ENCODE results near the gene CENPP. TPM values are rescaled to one million over a fixed set of nuclear protein-coding genes. Genes with fewer than 3 reads are reported as not detected.

The CENPP gene
- total RNA-seq, 3 donors from 2014 or later (not counting 1 experiment from before 2014, with no cell fraction given) = 10.3 to 14.5 (median 12.1) TPM

DNA sequence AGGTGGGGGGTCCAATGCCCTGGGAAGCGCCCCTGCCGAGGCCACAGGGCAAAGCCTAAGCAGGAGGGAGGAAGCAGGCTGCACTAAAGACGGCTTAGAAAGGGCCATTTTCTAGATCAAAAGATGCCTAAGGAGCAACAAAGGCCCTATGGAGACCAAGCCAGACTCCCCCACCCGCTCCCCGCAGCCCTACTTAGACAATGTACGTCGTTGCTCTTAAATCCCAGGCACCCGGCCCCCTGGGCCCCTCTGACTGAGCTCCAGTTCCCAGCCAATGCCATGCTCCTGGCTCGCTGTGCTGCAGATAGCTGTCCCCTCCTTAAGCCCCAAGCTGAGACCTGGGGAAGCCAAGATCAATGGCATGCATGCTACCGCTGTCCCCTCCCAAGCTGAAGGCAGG lies 333.8 kb downstream of the CENPP start:
- Histone ChIP-seq H3K27me3 (ENCODE audit: control insufficient read depth, insufficient read depth, low read length) (no peaks in the 10 kb centered on the region), H3K4me1 (ENCODE audit: control insufficient read depth, insufficient read depth, low read length) (peaks cover 7% of the 10 kb centered on the region), H3K27ac (ENCODE audit: low read length) (no peak overlapping the region), H3K9me3 (ENCODE audit: control insufficient read depth, insufficient read depth, low read length) (no peaks in the 10 kb centered on the region), H3K4me3 (ENCODE audit: low read length) (no peak overlapping the region), H3K36me3 (ENCODE audit: control insufficient read depth, insufficient read depth, low read length) (peaks cover 30% of the 10 kb centered on the region)
- Mint-ChIP-seq H3K4me3 (no peak overlapping the region), H3K27ac (no peak overlapping the region), H3K27me3 (ENCODE audit: low read depth in 2 of 2) (no peaks in the 10 kb centered on the region), H3K9me3 (no peaks in the 10 kb centered on the region), H3K4me1 (peaks cover 21 to 25% of the 10 kb centered on the region in 2 donors), H3K36me3 (no peaks in the 10 kb centered on the region)
- DNase-seq = no peak
- intact Hi-C loops (cut with micrococcal nuclease) = no loop called here
- WGBS (ENCODE audit: insufficient coverage) = 95% methylated on average over 10 of the region's 10 CpGs
- TF ChIP-seq, protein P1, sequence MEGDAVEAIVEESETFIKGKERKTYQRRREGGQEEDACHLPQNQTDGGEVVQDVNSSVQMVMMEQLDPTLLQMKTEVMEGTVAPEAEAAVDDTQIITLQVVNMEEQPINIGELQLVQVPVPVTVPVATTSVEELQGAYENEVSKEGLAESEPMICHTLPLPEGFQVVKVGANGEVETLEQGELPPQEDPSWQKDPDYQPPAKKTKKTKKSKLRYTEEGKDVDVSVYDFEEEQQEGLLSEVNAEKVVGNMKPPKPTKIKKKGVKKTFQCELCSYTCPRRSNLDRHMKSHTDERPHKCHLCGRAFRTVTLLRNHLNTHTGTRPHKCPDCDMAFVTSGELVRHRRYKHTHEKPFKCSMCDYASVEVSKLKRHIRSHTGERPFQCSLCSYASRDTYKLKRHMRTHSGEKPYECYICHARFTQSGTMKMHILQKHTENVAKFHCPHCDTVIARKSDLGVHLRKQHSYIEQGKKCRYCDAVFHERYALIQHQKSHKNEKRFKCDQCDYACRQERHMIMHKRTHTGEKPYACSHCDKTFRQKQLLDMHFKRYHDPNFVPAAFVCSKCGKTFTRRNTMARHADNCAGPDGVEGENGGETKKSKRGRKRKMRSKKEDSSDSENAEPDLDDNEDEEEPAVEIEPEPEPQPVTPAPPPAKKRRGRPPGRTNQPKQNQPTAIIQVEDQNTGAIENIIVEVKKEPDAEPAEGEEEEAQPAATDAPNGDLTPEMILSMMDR (IDR thresholded peaks at IDR 0.05) = no peak
- ATAC-seq = no peak

DNA sequence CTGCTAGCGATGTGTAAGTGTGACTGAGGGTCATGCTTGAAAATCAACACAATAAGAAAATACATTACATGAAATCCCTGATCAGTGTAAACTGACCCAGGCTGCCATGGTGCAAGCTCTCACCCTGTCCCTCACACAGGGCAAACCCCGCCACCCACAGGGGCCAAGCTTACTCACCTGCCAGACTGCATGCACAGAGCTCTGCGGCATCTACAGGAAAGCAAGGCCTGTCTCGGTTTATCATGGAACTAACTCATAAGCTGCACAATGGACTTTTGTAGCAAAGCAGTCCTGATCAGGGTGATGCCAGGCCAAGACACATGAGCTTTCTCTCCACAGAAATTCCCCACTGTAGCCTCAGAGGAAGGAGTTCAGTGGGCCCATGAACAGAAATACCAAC lies 334.5 kb downstream of the CENPP start:
- intact Hi-C loops (cut with micrococcal nuclease) = no loop called here
- Mint-ChIP-seq H3K9me3 (no peaks in the 10 kb centered on the region), H3K27ac (no peak overlapping the region), H3K36me3 (no peaks in the 10 kb centered on the region), H3K4me1 (peaks cover 24 to 32% of the 10 kb centered on the region in 2 donors), H3K27me3 (ENCODE audit: low read depth in 2 of 2) (no peaks in the 10 kb centered on the region), H3K4me3 (no peak overlapping the region)
- Histone ChIP-seq H3K4me1 (ENCODE audit: control insufficient read depth, insufficient read depth, low read length) (peaks cover 12% of the 10 kb centered on the region), H3K9me3 (ENCODE audit: control insufficient read depth, insufficient read depth, low read length) (no peaks in the 10 kb centered on the region), H3K27ac (ENCODE audit: low read length) (no peak overlapping the region), H3K27me3 (ENCODE audit: control insufficient read depth, insufficient read depth, low read length) (no peaks in the 10 kb centered on the region), H3K36me3 (ENCODE audit: control insufficient read depth, insufficient read depth, low read length) (peaks cover 24% of the 10 kb centered on the region), H3K4me3 (ENCODE audit: low read length) (no peak overlapping the region)
- ATAC-seq (no peak), DNase-seq (no peak)
- TF ChIP-seq, protein P1 (IDR thresholded peaks at IDR 0.05) = no peak
- WGBS (ENCODE audit: insufficient coverage) = 97% methylated on average over 4 of the region's 4 CpGs

DNA sequence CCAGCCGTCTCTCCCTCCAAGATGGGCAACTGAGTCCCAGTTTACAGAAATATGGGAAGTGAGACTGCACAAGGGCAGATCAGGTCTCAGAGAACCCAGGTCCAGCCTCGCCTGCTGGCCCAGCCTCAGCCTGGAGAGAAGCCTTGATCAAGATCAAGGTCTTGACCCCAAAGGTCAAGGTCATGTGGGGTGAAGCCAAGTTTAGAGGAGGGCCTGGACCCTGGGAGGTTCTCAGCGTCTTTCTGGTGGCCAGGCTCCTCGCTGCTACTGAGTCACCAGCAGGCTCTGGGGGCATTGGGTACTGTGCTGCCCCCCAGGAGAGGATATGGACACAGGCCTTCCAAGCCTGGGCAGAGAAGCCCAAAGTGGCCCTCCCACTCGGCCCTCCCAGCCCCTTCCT lies 335.4 kb downstream of the CENPP start:
- ATAC-seq = no peak
- Histone ChIP-seq H3K36me3 (ENCODE audit: control insufficient read depth, insufficient read depth, low read length) (peaks cover 15% of the 10 kb centered on the region), H3K27me3 (ENCODE audit: control insufficient read depth, insufficient read depth, low read length) (no peaks in the 10 kb centered on the region), H3K4me3 (ENCODE audit: low read length) (no peak overlapping the region), H3K4me1 (ENCODE audit: control insufficient read depth, insufficient read depth, low read length) (peaks cover 12% of the 10 kb centered on the region), H3K27ac (ENCODE audit: low read length) (no peak overlapping the region), H3K9me3 (ENCODE audit: control insufficient read depth, insufficient read depth, low read length) (no peaks in the 10 kb centered on the region)
- Mint-ChIP-seq H3K9me3 (no peaks in the 10 kb centered on the region), H3K27ac (no peak overlapping the region), H3K4me1 (peaks cover 20 to 37% of the 10 kb centered on the region in 2 donors), H3K36me3 (no peaks in the 10 kb centered on the region), H3K27me3 (ENCODE audit: low read depth in 2 of 2) (no peaks in the 10 kb centered on the region), H3K4me3 (no peak overlapping the region)
- WGBS (ENCODE audit: insufficient coverage) = 87% methylated on average over 5 of the region's 5 CpGs
- intact Hi-C loops (cut with micrococcal nuclease) = no loop called here
- no peak for DNase-seq
- TF ChIP-seq, protein P1 (IDR thresholded peaks at IDR 0.05) = no peak

DNA sequence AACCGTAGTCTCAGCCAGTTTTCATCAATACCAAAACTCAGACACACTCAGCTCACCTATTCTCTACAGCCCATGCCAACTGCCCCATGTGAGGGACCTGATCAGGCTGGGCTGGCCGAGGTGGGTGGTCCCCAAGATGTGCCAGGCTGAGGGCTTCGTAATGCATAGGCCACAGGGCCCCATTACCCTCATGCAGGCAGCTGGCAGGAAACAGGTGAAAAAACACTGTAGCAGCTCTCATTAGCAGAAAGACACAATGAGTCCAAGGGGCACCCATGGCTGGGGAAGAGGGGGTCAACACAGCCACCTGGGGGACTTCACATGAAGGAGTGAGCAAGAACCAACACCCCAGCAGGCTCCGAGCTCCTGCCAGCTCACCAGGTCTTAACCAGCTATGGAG lies 336.0 kb downstream of the CENPP start:
- intact Hi-C loops (cut with micrococcal nuclease) = no loop called here
- DNase-seq = no peak

More for the DNA sequence above, 336.0 kb downstream of the CENPP start:
- 95% methylated on average over 4 of the region's 4 CpGs for WGBS (ENCODE audit: insufficient coverage)
- Histone ChIP-seq H3K27ac (ENCODE audit: low read length) (no peak overlapping the region), H3K27me3 (ENCODE audit: control insufficient read depth, insufficient read depth, low read length) (no peaks in the 10 kb centered on the region), H3K4me3 (ENCODE audit: low read length) (no peak overlapping the region), H3K4me1 (ENCODE audit: control insufficient read depth, insufficient read depth, low read length) (peaks cover 12% of the 10 kb centered on the region), H3K36me3 (ENCODE audit: control insufficient read depth, insufficient read depth, low read length) (peaks cover 14% of the 10 kb centered on the region), H3K9me3 (ENCODE audit: control insufficient read depth, insufficient read depth, low read length) (no peaks in the 10 kb centered on the region)
- Mint-ChIP-seq H3K36me3 (no peaks in the 10 kb centered on the region), H3K27ac (no peak overlapping the region), H3K4me1 (peaks cover 20 to 38% of the 10 kb centered on the region in 2 donors), H3K9me3 (no peaks in the 10 kb centered on the region), H3K27me3 (ENCODE audit: low read depth in 2 of 2) (no peaks in the 10 kb centered on the region), H3K4me3 (no peak overlapping the region)
- TF ChIP-seq, protein P1 (IDR thresholded peaks at IDR 0.05) = no peak
- no peak for ATAC-seq

Data from natural killer cell (primary cell).